Endothelial cell (in vitro differentiated cells): ENCODE results near the gene CRYBB3. TPM values are rescaled to one million over a fixed set of nuclear protein-coding genes. Genes with fewer than 3 reads are reported as not detected.
"Not testable (repeated sequence)": the region's sequence is repeated elsewhere in the genome, so short reads cannot be mapped to it uniquely, and the experiment has no call there.

Source experiments
- DNase-seq: peaks from one replicate; pipeline ENCODE4 v3.0.0; 2021; ENCODE audit warnings: low spot score
- H3K27ac Mint-ChIP-seq: one replicate; pipeline ENCODE4 v1.8.0; 2021; ENCODE audit warnings: mixed read lengths, inconsistent platforms; ENCODE audit not compliant: unreplicated experiment
- H3K27me3 Mint-ChIP-seq: one replicate; pipeline ENCODE4 v1.8.0; 2021; ENCODE audit warnings: mild to moderate bottlenecking, moderate library complexity, mixed read lengths, inconsistent platforms; ENCODE audit not compliant: unreplicated experiment
- H3K36me3 Mint-ChIP-seq: one replicate; pipeline ENCODE4 v1.8.0; 2021; ENCODE audit warnings: mild to moderate bottlenecking, low read depth, mixed read lengths, inconsistent platforms; ENCODE audit not compliant: unreplicated experiment
- H3K4me1 Mint-ChIP-seq: one replicate; pipeline ENCODE4 v1.8.0; 2021; ENCODE audit warnings: mild to moderate bottlenecking, mixed read lengths, inconsistent platforms; ENCODE audit not compliant: unreplicated experiment
- H3K4me3 Mint-ChIP-seq: one replicate; pipeline ENCODE4 v1.8.0; 2021; ENCODE audit warnings: mild to moderate bottlenecking, mixed read lengths, inconsistent platforms; ENCODE audit not compliant: unreplicated experiment
- H3K9me3 Mint-ChIP-seq: one replicate; pipeline ENCODE4 v1.8.0; 2021; ENCODE audit warnings: mixed read lengths, inconsistent platforms; ENCODE audit not compliant: unreplicated experiment
- CTCF ChIP-seq: fragments of 200-600 bp; sonication (generic); IDR thresholded peaks from one replicate; pipeline ENCODE4 v1.5.0; 2021; ENCODE audit warnings: antibody characterized with exemption; ENCODE audit not compliant: unreplicated experiment
- total RNA-seq: library from RNA; stranded (reverse); fragmentation: NEBNext Ultra II Directional; extraction: Animal tissue kit (Norgen Biotek cat#: 25700); gene quantifications from one replicate; pipeline ENCODE4 v1.2.1, GENCODE V29; 2021; ENCODE audit not compliant: unreplicated experiment

Gene CRYBB3
- total RNA-seq, 1 donor from 2014 or later = 0.97 TPM

GRCh38 chr22:25219948-25220442 is 20.3 kb downstream of the CRYBB3 start:
- Mint-ChIP-seq H3K27me3 (no peaks in the 10 kb centered on the region), H3K4me1 (peaks cover 8% of the 10 kb centered on the region), H3K4me3 (no peak overlapping the region), H3K36me3 (no peaks in the 10 kb centered on the region), H3K27ac (no peak overlapping the region), H3K9me3 (no peaks in the 10 kb centered on the region)
- no peak for DNase-seq
- no peak for TF ChIP-seq CTCF

- no peak for DNase-seq
- H3K36me3 Mint-ChIP-seq = no peaks in the 10 kb centered on the region
- H3K27me3 Mint-ChIP-seq = no peaks in the 10 kb centered on the region
- no peak for TF ChIP-seq CTCF
- no peaks in the 10 kb centered on the region for H3K9me3 Mint-ChIP-seq
- H3K4me1 Mint-ChIP-seq = peaks cover 8% of the 10 kb centered on the region
- no peak overlapping the region for H3K27ac Mint-ChIP-seq
- H3K4me3 Mint-ChIP-seq = no peak overlapping the region
Observed at GRCh38 chr22:25221790-25222189, 22.1 kb downstream of the CRYBB3 start.

- no peaks in the 10 kb centered on the region for H3K36me3 Mint-ChIP-seq
- DNase-seq = no peak
- H3K4me3 Mint-ChIP-seq = no peak overlapping the region
- no peaks in the 10 kb centered on the region for H3K9me3 Mint-ChIP-seq
- H3K27me3 Mint-ChIP-seq = peaks cover 2% of the 10 kb centered on the region
- peaks cover 8% of the 10 kb centered on the region for H3K4me1 Mint-ChIP-seq
- no peak for TF ChIP-seq CTCF
- H3K27ac Mint-ChIP-seq = no peak overlapping the region
Observed at GRCh38 chr22:25223269-25223850, 23.7 kb downstream of the CRYBB3 start.

GRCh38 chr22:25228822-25229221 is 29.2 kb downstream of the CRYBB3 start:
- Mint-ChIP-seq H3K4me1 (no peaks in the 10 kb centered on the region), H3K4me3 (no peak overlapping the region), H3K9me3 (no peaks in the 10 kb centered on the region), H3K27me3 (peaks cover 3% of the 10 kb centered on the region), H3K27ac (no peak overlapping the region), H3K36me3 (peaks cover 4% of the 10 kb centered on the region)
- DNase-seq = no peak
- TF ChIP-seq CTCF = no peak

GRCh38 chr22:25230760-25231159 is 31.1 kb downstream of the CRYBB3 start:
- H3K27me3 Mint-ChIP-seq, H3K9me3 Mint-ChIP-seq, H3K4me1 Mint-ChIP-seq, H3K4me3 Mint-ChIP-seq, H3K36me3 Mint-ChIP-seq, H3K27ac Mint-ChIP-seq, DNase-seq: not testable (repeated sequence)
